Left forelimb (tissue), 1 donor: Measurements from ENCODE around the gene NOXO1.
"Not testable (repeated sequence)": the region's sequence is repeated elsewhere in the genome, so short reads cannot be mapped to it uniquely, and the experiment has no call there.

ENCODE experiments used
- DNase-seq: peaks from one replicate; pipeline ENCODE4 v3.0.0-alpha.2; 2018; ENCODE audit warnings: low spot score

NOXO1 gene

GRCh38 chr16:2011726-2012125 is 30.5 kb upstream of the NOXO1 start:
- DNase-seq, result not testable (repeated sequence)

- peak; percentile 89 for DNase-seq
Measured at GRCh38 chr16:2009791-2010510, 28.7 kb upstream of the NOXO1 start, which contains the start of gene ZNF598. ZNF598 (minus strand) TSS chr16:2009821.

- no peak for DNase-seq
Measured at GRCh38 chr16:2009164-2009711, 28.0 kb upstream of the NOXO1 start.

- DNase-seq, result no peak
Measured at GRCh38 chr16:2008631-2009163, 27.4 kb upstream of the NOXO1 start.

GRCh38 chr16:2008009-2008526 is 26.8 kb upstream of the NOXO1 start:
- DNase-seq, result no peak

- no peak for DNase-seq
Measured at GRCh38 chr16:2007081-2007836, 26.0 kb upstream of the NOXO1 start.

- no peak for DNase-seq
Measured at GRCh38 chr16:2006317-2006716, 25.0 kb upstream of the NOXO1 start.

- DNase-seq, result no peak
Measured at GRCh38 chr16:2005646-2006045, 24.4 kb upstream of the NOXO1 start.

GRCh38 chr16:2004795-2005517 is 23.7 kb upstream of the NOXO1 start:
- DNase-seq, result no peak

- peak; percentile 91 for DNase-seq
Measured at GRCh38 chr16:2003827-2004641, 22.8 kb upstream of the NOXO1 start.

GRCh38 chr16:2003231-2003826 is 22.1 kb upstream of the NOXO1 start:
- no peak for DNase-seq

- no peak for DNase-seq
Measured at GRCh38 chr16:2002406-2003230, 21.3 kb upstream of the NOXO1 start.

GRCh38 chr16:2001456-2002355 is 20.4 kb upstream of the NOXO1 start:
- no peak for DNase-seq

GRCh38 chr16:2001035-2001434 is 19.8 kb upstream of the NOXO1 start:
- DNase-seq, result no peak

GRCh38 chr16:1999866-2000514 is 18.7 kb upstream of the NOXO1 start:
- no peak for DNase-seq

GRCh38 chr16:1998852-1999801 is 17.9 kb upstream of the NOXO1 start:
- DNase-seq, result no peak

GRCh38 chr16:1998360-1998835 is 17.1 kb upstream of the NOXO1 start:
- DNase-seq, result no peak
